BLaER1 (cell line): ENCODE results near the gene FAM89B.

Experiments
- H3K27ac ChIP-seq: shearing (Covaris generic); formaldehyde crosslinking; 2 replicates; pipeline ENCODE4 v1.8.1; 2022
- H3K27me3 ChIP-seq: shearing (Covaris generic); formaldehyde crosslinking; 2 replicates; pipeline ENCODE4 v1.8.1; 2022
- H3K36me3 ChIP-seq: shearing (Covaris generic); formaldehyde crosslinking; 2 replicates; pipeline ENCODE4 v1.8.1; 2022
- H3K4me1 ChIP-seq: shearing (Covaris generic); formaldehyde crosslinking; 2 replicates; pipeline ENCODE4 v1.8.1; 2022
- H3K4me2 ChIP-seq: shearing (Covaris generic); formaldehyde crosslinking; 2 replicates; pipeline ENCODE4 v1.8.1; 2022
- H3K4me3 ChIP-seq: shearing (Covaris generic); formaldehyde crosslinking; 2 replicates; pipeline ENCODE4 v1.8.1; 2022
- H3K9ac ChIP-seq: shearing (Covaris generic); formaldehyde crosslinking; 2 replicates; pipeline ENCODE4 v1.8.1; 2022
- H3K9me3 ChIP-seq: shearing (Covaris generic); formaldehyde crosslinking; 2 replicates; pipeline ENCODE4 v1.8.1; 2022
- H4K20me1 ChIP-seq: shearing (Covaris generic); formaldehyde crosslinking; 2 replicates; pipeline ENCODE4 v1.8.1; 2022
- Cebpa-rat ChIP-seq: shearing (Covaris generic); IDR thresholded peaks from 2 replicates; pipeline ENCODE4 v1.8.1; 2022

The FAM89B gene

DNA sequence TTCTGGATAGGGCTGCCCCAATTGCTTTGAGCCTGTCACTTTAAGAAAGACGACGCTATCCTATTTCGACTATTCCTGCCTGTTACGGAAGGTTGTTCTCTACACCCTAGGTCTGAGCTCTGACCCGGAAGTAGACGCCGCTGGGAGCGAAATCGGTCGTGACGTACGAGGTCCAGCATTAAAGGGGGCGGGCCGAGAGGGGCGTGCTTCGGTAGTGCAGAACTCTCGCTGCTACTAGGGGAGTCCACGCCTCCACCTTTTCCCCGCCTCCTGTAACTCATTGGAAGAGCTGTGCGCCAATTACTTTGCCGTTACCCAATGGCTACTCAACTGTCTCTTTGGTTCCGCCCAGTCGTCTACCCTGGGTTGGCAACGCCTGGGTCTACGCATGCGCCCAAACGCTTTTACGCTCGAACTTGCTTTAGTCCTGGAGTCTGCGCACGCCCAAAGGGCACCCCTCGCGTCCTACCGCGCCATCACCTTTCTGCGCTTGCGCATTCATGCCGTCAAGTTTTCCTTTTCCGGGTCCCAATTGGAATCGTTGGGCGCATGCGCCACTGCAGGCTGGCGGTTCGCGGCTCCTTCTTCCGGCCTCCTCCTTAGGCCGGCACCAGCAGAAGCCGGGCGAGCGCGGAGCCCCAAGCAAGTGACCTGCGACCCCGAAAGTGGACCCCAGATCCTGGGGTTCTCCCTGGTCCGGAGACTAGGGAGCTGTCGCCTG is 43.1 kb downstream of the FAM89B start, which contains the start of gene PCNX3:
Gene PCNX3 (plus strand): TSS at position 548 of the 721 bp plus-strand sequence. CDS start 536 bp downstream, outside the sequence.
- no peaks in the 10 kb centered on the region for H3K27me3 ChIP-seq
- peak within 1 kb of the TSS; percentile 100 for H3K4me2 ChIP-seq
- no peak for TF ChIP-seq Cebpa-rat
- H3K27ac ChIP-seq, result peak within 1 kb of the TSS; percentile 93
- peaks cover 80% of the 10 kb centered on the region for H4K20me1 ChIP-seq
- H3K4me3 ChIP-seq, result peak within 1 kb of the TSS; percentile 98
- H3K4me1 ChIP-seq, result peaks cover 63% of the 10 kb centered on the region
- peaks cover 47% of the 10 kb centered on the region for H3K36me3 ChIP-seq
- no peaks in the 10 kb centered on the region for H3K9me3 ChIP-seq
- peak within 1 kb of the TSS; percentile 96 for H3K9ac ChIP-seq

- no peaks in the 10 kb centered on the region for H3K9me3 ChIP-seq
- no peak for TF ChIP-seq Cebpa-rat
- peaks cover 78% of the 10 kb centered on the region for H4K20me1 ChIP-seq
- H3K9ac ChIP-seq, result peak overlapping the region; percentile 89
- H3K4me2 ChIP-seq, result peak overlapping the region; percentile 99
- no peaks in the 10 kb centered on the region for H3K27me3 ChIP-seq
- peak overlapping the region; percentile 88 for H3K4me3 ChIP-seq
- H3K4me1 ChIP-seq, result peaks cover 56% of the 10 kb centered on the region
- H3K36me3 ChIP-seq, result peaks cover 47% of the 10 kb centered on the region
- H3K27ac ChIP-seq, result peak overlapping the region; percentile 88
Measured at GRCh38 chr11:65615950-65616574, 43.7 kb downstream of the FAM89B start.

- peaks cover 73% of the 10 kb centered on the region for H4K20me1 ChIP-seq
- peak overlapping the region; percentile 88 for H3K27ac ChIP-seq
- H3K4me2 ChIP-seq, result peak overlapping the region; percentile 99
- no peaks in the 10 kb centered on the region for H3K9me3 ChIP-seq
- no peak for TF ChIP-seq Cebpa-rat
- peak overlapping the region; percentile 89 for H3K9ac ChIP-seq
- peaks cover 51% of the 10 kb centered on the region for H3K4me1 ChIP-seq
- peaks cover 49% of the 10 kb centered on the region for H3K36me3 ChIP-seq
- peak overlapping the region; percentile 88 for H3K4me3 ChIP-seq
- H3K27me3 ChIP-seq, result no peaks in the 10 kb centered on the region
Measured at GRCh38 chr11:65616575-65617001, 44.2 kb downstream of the FAM89B start.

DNA sequence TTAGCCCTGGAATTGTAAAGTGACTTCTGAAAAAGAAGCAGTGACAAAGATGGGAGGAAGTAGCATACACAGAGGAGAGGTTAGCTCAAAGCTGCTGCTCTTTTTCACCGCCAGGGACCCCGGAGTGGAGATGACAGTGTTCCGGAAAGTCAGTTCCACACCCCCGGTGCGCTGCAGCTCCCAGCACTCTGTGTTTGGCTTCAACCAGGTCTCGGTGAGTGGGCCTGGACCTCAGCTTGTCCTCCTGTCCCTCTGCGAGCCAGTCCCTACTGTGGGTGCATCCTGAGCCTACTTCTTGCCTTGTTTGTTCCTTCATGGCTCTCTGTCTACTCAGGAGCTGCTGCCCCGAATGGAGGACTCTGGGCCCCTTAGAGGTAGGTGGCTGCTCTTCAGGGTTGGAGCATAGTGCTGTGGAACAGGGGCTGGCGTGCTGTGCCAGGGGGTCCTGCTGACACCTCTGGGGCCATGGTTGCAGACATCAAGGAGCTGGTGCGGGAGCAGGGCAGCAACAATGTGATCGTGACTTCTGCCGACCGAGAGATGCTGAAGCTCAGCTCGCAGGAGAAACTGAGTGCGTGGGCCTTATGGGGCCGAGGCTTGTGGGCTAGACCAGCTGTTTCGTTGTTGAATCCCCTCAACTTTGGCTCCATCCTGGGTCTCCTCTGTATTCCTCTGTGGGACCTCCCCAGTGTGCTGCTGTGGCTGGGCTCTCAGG is 45.0 kb downstream of the FAM89B start:
- H3K27me3 ChIP-seq, result no peaks in the 10 kb centered on the region
- H3K9me3 ChIP-seq, result no peaks in the 10 kb centered on the region
- no peak for TF ChIP-seq Cebpa-rat
- peak overlapping the region; percentile 99 for H3K4me2 ChIP-seq
- peaks cover 44% of the 10 kb centered on the region for H3K4me1 ChIP-seq
- H4K20me1 ChIP-seq, result peaks cover 66% of the 10 kb centered on the region
- peaks cover 56% of the 10 kb centered on the region for H3K36me3 ChIP-seq
- peak overlapping the region; percentile 89 for H3K9ac ChIP-seq
- H3K4me3 ChIP-seq, result peak overlapping the region; percentile 88
- no peak overlapping the region; the same call in 1 of the 2 replicates for H3K27ac ChIP-seq

DNA sequence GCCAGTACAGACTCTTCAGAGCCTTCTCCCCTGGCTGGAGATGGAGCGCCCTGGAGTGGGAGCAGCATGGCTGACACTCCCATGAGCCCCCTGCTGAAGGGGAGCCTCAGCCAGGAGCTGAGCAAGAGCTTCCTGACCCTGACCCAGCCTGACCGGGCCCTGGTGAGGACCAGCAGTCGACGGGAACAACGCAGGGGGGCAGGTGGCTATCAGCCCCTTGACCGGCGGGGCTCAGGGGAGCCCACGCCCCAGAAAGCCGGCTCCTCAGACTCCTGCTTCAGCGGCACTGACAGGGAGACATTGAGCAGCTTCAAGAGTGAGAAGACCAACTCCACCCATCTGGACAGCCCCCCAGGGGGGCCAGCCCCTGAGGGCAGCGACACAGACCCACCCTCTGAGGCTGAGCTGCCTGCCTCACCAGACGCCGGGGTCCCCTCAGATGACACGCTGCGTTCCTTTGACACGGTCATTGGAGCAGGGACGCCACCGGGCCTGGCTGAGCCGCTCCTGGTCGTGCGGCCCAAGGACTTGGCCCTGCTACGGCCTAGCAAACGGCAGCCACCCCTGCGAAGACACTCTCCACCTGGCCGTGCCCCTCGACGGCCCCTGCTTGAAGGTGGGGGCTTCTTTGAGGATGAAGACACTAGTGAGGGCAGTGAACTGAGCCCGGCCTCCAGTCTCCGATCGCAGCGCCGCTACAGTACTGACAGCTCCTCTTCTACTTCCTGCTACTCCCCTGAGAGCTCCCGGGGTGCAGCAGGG is 45.8 kb downstream of the FAM89B start:
- Histone ChIP-seq H3K36me3 (peaks cover 65% of the 10 kb centered on the region), H3K4me3 (no peak overlapping the region), H3K4me2 (peak overlapping the region; percentile 99)

GRCh38 chr11:65618763-65619162 is 46.4 kb downstream of the FAM89B start:
- peaks cover 57% of the 10 kb centered on the region for H4K20me1 ChIP-seq

More for the DNA sequence above, 45.8 kb downstream of the FAM89B start:
- H3K27ac ChIP-seq, result peak overlapping the region; percentile 58
- H4K20me1 ChIP-seq, result peaks cover 60% of the 10 kb centered on the region
- peak overlapping the region; percentile 89; the same call in 1 of the 2 replicates for H3K9ac ChIP-seq
- H3K9me3 ChIP-seq, result no peaks in the 10 kb centered on the region
- no peak for TF ChIP-seq Cebpa-rat
- H3K4me1 ChIP-seq, result peaks cover 35% of the 10 kb centered on the region
- H3K27me3 ChIP-seq, result no peaks in the 10 kb centered on the region

GRCh38 chr11:65619281-65619928 is 47.1 kb downstream of the FAM89B start:
- Histone ChIP-seq H3K4me3 (no peak overlapping the region), H3K27me3 (no peaks in the 10 kb centered on the region), H4K20me1 (peaks cover 56% of the 10 kb centered on the region), H3K27ac (peak overlapping the region; percentile 58; the same call in 1 of the 2 replicates), H3K9ac (0 out of 2 replicates have a peak overlapping the region, but pooled peaks have one; percentile 48), H3K4me1 (peaks cover 40% of the 10 kb centered on the region), H3K36me3 (peaks cover 77% of the 10 kb centered on the region), H3K9me3 (no peaks in the 10 kb centered on the region), H3K4me2 (peak overlapping the region; percentile 99)
- TF ChIP-seq Cebpa-rat, result no peak

More at GRCh38 chr11:65618763-65619162, 46.4 kb downstream of the FAM89B start:
- H3K27ac ChIP-seq, result peak overlapping the region; percentile 58
- peak overlapping the region; percentile 48; the same call in 1 of the 2 replicates for H3K9ac ChIP-seq
- peak overlapping the region; percentile 99 for H3K4me2 ChIP-seq
- H3K27me3 ChIP-seq, result no peaks in the 10 kb centered on the region
- peaks cover 33% of the 10 kb centered on the region for H3K4me1 ChIP-seq
- peaks cover 71% of the 10 kb centered on the region for H3K36me3 ChIP-seq
- no peaks in the 10 kb centered on the region for H3K9me3 ChIP-seq
- H3K4me3 ChIP-seq, result no peak overlapping the region
- TF ChIP-seq Cebpa-rat, result no peak

DNA sequence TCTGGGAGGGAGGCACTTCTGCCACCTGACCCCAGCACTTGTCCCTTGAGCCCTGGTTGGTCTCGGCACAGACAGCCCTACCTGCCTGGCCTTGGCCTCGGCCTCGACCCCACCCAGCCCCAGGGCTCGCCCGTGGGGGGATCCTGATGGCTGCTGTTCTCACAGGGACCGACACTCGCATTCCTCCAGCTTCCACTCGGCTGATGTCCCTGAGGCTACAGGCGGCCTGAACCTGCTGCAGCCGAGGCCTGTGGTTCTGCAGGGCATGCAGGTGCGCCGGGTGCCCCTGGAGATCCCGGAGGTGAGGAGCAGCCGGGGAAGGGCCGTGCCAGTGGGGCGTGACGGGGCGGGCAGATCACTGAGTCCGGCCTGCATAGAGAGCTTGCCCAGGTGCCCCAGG is 48.3 kb downstream of the FAM89B start:
- no peaks in the 10 kb centered on the region for H3K27me3 ChIP-seq
- no peak for TF ChIP-seq Cebpa-rat
- peaks cover 62% of the 10 kb centered on the region for H4K20me1 ChIP-seq
- no peak overlapping the region for H3K4me3 ChIP-seq
- no peak overlapping the region for H3K4me2 ChIP-seq
- H3K4me1 ChIP-seq, result peaks cover 51% of the 10 kb centered on the region
- no peaks in the 10 kb centered on the region for H3K9me3 ChIP-seq
- peaks cover 88% of the 10 kb centered on the region for H3K36me3 ChIP-seq
- H3K9ac ChIP-seq, result no peak overlapping the region
- H3K27ac ChIP-seq, result no peak overlapping the region

GRCh38 chr11:65621460-65621859 is 49.1 kb downstream of the FAM89B start:
- peaks cover 56% of the 10 kb centered on the region for H4K20me1 ChIP-seq
- no peaks in the 10 kb centered on the region for H3K27me3 ChIP-seq
- no peak overlapping the region for H3K4me3 ChIP-seq
- H3K4me2 ChIP-seq, result no peak overlapping the region
- peaks cover 93% of the 10 kb centered on the region for H3K36me3 ChIP-seq
- no peaks in the 10 kb centered on the region for H3K9me3 ChIP-seq
- peaks cover 56% of the 10 kb centered on the region for H3K4me1 ChIP-seq
- no peak for TF ChIP-seq Cebpa-rat
- H3K27ac ChIP-seq, result no peak overlapping the region
- no peak overlapping the region for H3K9ac ChIP-seq
